Testis (tissue), 3 donors: ENCODE results near the gene MON1B. TPM values are rescaled to one million over a fixed set of nuclear protein-coding genes. Genes with fewer than 3 reads are reported as not detected.
"Not testable (repeated sequence)": the region's sequence is repeated elsewhere in the genome, so short reads cannot be mapped to it uniquely, and the experiment has no call there.

Experiments used
- DNase-seq: peaks from one replicate; pipeline ENCODE4 v3.0.0-alpha.2; 2019
- H3K27ac ChIP-seq, 2 donors: fragments of 200-600 bp; sonication (generic); one replicate each; pipeline ENCODE4 v1.5.1; 2019
- H3K27me3 ChIP-seq: fragments of 200-600 bp; sonication (generic); one replicate; pipeline ENCODE4 v1.5.1; 2019
- H3K36me3 ChIP-seq: fragments of 200-600 bp; sonication (generic); one replicate; pipeline ENCODE4 v1.5.1; 2017; ENCODE audit warnings: low read depth; ENCODE audit errors: missing control alignments
- H3K4me1 ChIP-seq: fragments of 200-600 bp; sonication (generic); one replicate; pipeline ENCODE4 v1.5.1; 2019
- H3K4me3 ChIP-seq, 2 donors: fragments of 200-600 bp; sonication (generic); one replicate each; pipeline ENCODE4 v1.5.1; 2017 to 2019
- H3K9me3 ChIP-seq: fragments of 200-600 bp; sonication (generic); one replicate; pipeline ENCODE4 v1.5.1; 2017
- CTCF ChIP-seq, 3 experiments: fragments of 450-650 bp in 2 of 3; fragments of 200-600 bp in 1 of 3; sonication (generic) in 1 of 3; IDR thresholded peaks; one replicate each; pipeline ENCODE4 v1.5.1; 2016 to 2019; ENCODE audit warnings: antibody characterized with exemption in 3 of 3, mild to moderate bottlenecking in 2 of 3, moderate library complexity in 1 of 3
- POLR2A ChIP-seq: fragments of 450-650 bp; IDR thresholded peaks from one replicate; pipeline ENCODE4 v1.6.1; 2017; ENCODE audit warnings: antibody characterized with exemption, mild to moderate bottlenecking, moderate library complexity
- WGBS, 2 donors: methylation state at CpG; one replicate each; pipeline ENCODE4 v1.1.5; 2018; 5-methylcytosine and 5-hydroxymethylcytosine counted together
- intact Hi-C: fragments of 100-400 bp; cut with DNase I; formaldehyde crosslinking; loops from one replicate; pipeline ENCODE4 v1.15.1; 2023; ENCODE audit warnings: low total_unique reads
- polyA plus RNA-seq: library from polyadenylated mRNA; stranded (reverse); fragments of 350-450 nt; fragmentation: Illumina TruSeq; extraction: RNeasy Lipid Tissue Mini Kit (QIAGEN cat#74804); gene quantifications from one replicate; pipeline ENCODE4 v1.2.3, GENCODE V29; 2014; ENCODE audit warnings: low read depth, low replicate concordance; ENCODE audit not compliant: insufficient read depth
- total RNA-seq, 2 donors: library from RNA; depleted of rRNA; stranded (reverse); fragments of >200 nt; gene quantifications; one replicate each; pipeline ENCODE4 v1.2.3, GENCODE V29; 2016

Gene MON1B
- total and polyA plus RNA-seq, 3 donors from 2014 or later, result 18.6 to 30.5 (median 25.4) TPM

GRCh38 chr16:77158293-77158692, 32.7 kb upstream of the MON1B start:
- Histone ChIP-seq H3K36me3 (no peaks in the 10 kb centered on the region), H3K27ac (no peak overlapping the region), H3K4me3 (no peak overlapping the region), H3K4me1 (no peaks in the 10 kb centered on the region), H3K27me3 (no peaks in the 10 kb centered on the region), H3K9me3 (no peaks in the 10 kb centered on the region)
- 67 to 70% methylated on average over 6 of the region's 6 CpGs for WGBS, 2 donors
- TF ChIP-seq POLR2A, result no peak
- no peak for TF ChIP-seq CTCF (IDR thresholded peaks at IDR 0.05)
- intact Hi-C loops, result no loop called here
- peak; percentile 39 for DNase-seq

DNA sequence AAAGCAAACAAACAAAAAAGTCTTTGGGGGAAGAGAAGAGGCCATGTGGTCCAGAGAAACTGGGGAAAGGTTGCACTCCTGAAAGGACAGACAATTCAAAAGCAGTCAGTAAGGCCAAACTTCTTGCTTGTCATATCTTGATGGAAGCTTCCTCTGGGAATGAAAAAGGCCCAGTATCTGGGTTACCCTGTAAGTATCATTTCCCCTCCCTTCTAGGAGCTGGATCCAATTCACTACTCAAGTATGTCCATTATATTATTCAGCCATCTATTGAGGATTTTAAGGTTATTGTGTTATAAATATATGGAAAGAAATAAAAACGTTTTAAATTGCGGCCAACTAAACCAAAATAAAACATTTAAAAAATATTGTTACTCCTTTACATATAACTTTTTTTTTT, 26.0 kb upstream of the MON1B start:
- 82 to 83% methylated on average over 2 of the region's 2 CpGs for WGBS, 2 donors
- TF ChIP-seq CTCF (IDR thresholded peaks at IDR 0.05) (no peak), POLR2A (no peak)
- H3K27me3 ChIP-seq, result no peaks in the 10 kb centered on the region
- no peak overlapping the region for H3K4me3 ChIP-seq
- intact Hi-C loops, result no loop called here
- no peaks in the 10 kb centered on the region for H3K36me3 ChIP-seq
- no peaks in the 10 kb centered on the region for H3K9me3 ChIP-seq
- H3K27ac ChIP-seq, result no peak overlapping the region
- no peaks in the 10 kb centered on the region for H3K4me1 ChIP-seq
- no peak for DNase-seq

GRCh38 chr16:77165536-77166236, 25.3 kb upstream of the MON1B start:
- H3K27ac ChIP-seq, H3K9me3 ChIP-seq, H3K4me1 ChIP-seq, H3K27me3 ChIP-seq, DNase-seq, H3K4me3 ChIP-seq, intact Hi-C loops, H3K36me3 ChIP-seq: not testable (repeated sequence)
- WGBS, 2 donors, result 75 to 84% methylated on average over 9 of the region's 9 CpGs

DNA sequence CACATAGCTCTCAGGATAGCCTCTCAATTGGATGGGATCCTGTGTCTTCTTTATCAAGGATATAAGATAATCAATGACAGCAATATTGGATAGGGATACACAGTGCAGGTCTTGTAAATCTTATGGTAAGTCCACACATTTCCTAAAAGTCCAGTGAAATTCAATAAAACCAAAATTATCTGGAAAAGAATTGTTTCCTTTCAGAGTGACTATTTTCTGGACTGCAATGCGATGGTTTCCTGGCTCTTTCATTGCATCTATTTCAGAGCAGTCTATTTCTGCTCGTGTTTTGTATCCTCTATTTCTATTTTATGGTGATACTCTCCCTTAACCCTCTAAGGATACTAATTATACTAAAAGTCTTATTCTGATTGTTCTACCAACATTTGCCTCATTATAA, 24.3 kb upstream of the MON1B start:
- Histone ChIP-seq H3K9me3 (no peaks in the 10 kb centered on the region), H3K36me3 (no peaks in the 10 kb centered on the region), H3K4me3 (no peak overlapping the region), H3K27me3 (no peaks in the 10 kb centered on the region), H3K4me1 (no peaks in the 10 kb centered on the region), H3K27ac (no peak overlapping the region)
- TF ChIP-seq POLR2A, result no peak
- TF ChIP-seq CTCF (IDR thresholded peaks at IDR 0.05), result no peak
- WGBS, 2 donors, result 59 to 72% methylated on average over 2 of the region's 2 CpGs
- intact Hi-C loops, result no loop called here
- no peak for DNase-seq

- TF ChIP-seq CTCF (IDR thresholded peaks at IDR 0.05) (no peak), POLR2A (no peak)
- Histone ChIP-seq H3K4me3 (no peak overlapping the region), H3K4me1 (no peaks in the 10 kb centered on the region), H3K27ac (no peak overlapping the region), H3K27me3 (no peaks in the 10 kb centered on the region), H3K9me3 (no peaks in the 10 kb centered on the region), H3K36me3 (no peaks in the 10 kb centered on the region)
- DNase-seq, result no peak
- intact Hi-C loops, result no loop called here
- 67 to 87% methylated on average over 4 of the region's 4 CpGs for WGBS, 2 donors
Observed at GRCh38 chr16:77168901-77169300, 22.1 kb upstream of the MON1B start.
